ENCODE measurements around the gene ACTMAP.

DNA sequence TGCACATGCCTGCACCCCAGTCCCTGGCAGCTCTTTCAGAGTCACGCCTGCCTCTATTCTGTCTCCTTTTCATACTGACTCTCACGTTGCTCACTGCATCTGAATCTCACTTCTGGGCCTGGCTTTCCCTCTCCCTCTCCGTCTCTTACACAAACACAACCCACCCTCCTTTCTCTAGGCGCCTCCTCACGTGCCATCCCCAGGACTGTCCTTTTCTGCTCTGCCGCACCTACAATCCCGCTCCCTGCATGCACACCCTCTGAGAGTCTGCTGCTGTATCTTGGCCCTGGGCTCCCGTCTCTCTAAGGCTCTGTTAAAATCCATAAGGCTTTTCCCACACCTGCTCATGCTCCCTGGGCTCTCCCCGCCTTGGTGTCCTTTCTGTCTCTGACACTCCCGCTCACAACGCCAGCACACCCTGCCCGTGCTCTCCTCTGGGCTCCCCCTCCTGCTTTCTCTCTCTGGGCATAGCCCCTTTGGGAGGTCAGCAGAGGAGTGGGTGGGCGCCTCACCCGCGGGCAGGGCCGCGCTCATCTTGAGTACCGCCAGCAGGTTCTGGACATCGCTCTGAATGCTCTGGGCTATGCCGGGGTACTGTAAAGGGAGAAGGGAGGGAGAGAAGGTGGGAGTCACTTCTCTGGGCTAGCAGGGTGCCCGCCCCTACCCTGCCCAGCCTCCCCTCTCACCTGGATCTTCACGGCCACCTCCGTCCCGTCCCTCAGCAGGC is 47.1 kb downstream of the ACTMAP start:
- TF ChIP-seq POLR2A (IDR thresholded peaks at IDR 0.05), result no peak
- TF ChIP-seq CTCF (IDR thresholded peaks at IDR 0.05), result no peak

All from ovary (tissue), 3 donors.